Activated CD4-positive, alpha-beta memory T cell treated with anti-CD3 and anti-CD28 coated beads for 36 hours (primary cell): ENCODE measurements around the gene ZNF326. TPM values are rescaled to one million over a fixed set of nuclear protein-coding genes. Genes with fewer than 3 reads are reported as not detected.

Experiments
- CTCF ChIA-PET: fragments of 350-600 bp; sonication (Branson Sonifier 250); formaldehyde crosslinking; loops from one replicate; lab custom pipeline; 2021; ENCODE audit warnings: antibody characterized with exemption, inconsistent platforms; lab: Charles Lee
- POLR2A ChIA-PET: fragments of 350-600 bp; sonication (Branson Sonifier 250); formaldehyde crosslinking; loops from one replicate; lab custom pipeline; 2021; ENCODE audit warnings: antibody characterized with exemption; lab: Charles Lee
- DNase-seq: peaks from one replicate; pipeline ENCODE4 v3.0.0-alpha.2; 2020
- H3K27ac Mint-ChIP-seq: one replicate; pipeline ENCODE4 v1.8.0; 2021; ENCODE audit warnings: mixed read lengths
- H3K27me3 Mint-ChIP-seq: one replicate; pipeline ENCODE4 v1.8.0; 2021; ENCODE audit warnings: mixed read lengths
- H3K36me3 Mint-ChIP-seq: one replicate; pipeline ENCODE4 v1.8.0; 2021; ENCODE audit warnings: mixed read lengths
- H3K4me1 Mint-ChIP-seq: one replicate; pipeline ENCODE4 v1.8.0; 2021; ENCODE audit warnings: low read depth, mixed read lengths
- H3K4me3 Mint-ChIP-seq: one replicate; pipeline ENCODE4 v1.8.0; 2021; ENCODE audit warnings: mild to moderate bottlenecking, mixed read lengths
- H3K9me3 Mint-ChIP-seq: one replicate; pipeline ENCODE4 v1.8.0; 2021; ENCODE audit warnings: mixed read lengths
- intact Hi-C: fragments of 100-400 bp; cut with micrococcal nuclease; formaldehyde crosslinking; loops from one replicate; pipeline ENCODE4 v1.15.1; 2023
- total RNA-seq, 2 experiments: library from RNA; stranded (reverse); gene quantifications; one replicate each; pipeline ENCODE4 v1.2.3, GENCODE V29; 2021

ZNF326 gene, protein sequence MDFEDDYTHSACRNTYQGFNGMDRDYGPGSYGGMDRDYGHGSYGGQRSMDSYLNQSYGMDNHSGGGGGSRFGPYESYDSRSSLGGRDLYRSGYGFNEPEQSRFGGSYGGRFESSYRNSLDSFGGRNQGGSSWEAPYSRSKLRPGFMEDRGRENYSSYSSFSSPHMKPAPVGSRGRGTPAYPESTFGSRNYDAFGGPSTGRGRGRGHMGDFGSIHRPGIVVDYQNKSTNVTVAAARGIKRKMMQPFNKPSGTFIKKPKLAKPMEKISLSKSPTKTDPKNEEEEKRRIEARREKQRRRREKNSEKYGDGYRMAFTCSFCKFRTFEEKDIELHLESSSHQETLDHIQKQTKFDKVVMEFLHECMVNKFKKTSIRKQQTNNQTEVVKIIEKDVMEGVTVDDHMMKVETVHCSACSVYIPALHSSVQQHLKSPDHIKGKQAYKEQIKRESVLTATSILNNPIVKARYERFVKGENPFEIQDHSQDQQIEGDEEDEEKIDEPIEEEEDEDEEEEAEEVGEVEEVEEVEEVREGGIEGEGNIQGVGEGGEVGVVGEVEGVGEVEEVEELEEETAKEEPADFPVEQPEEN
- total RNA-seq = 10 to 100 TPM; 17.2 to 17.3 TPM

GRCh38 chr1:89994805-89995597 lies at the start of gene ZNF326:
Gene ZNF326 (plus strand): TSS chr1:89995110. CDS start chr1:89995258, 148 bp downstream.
- H3K4me3 Mint-ChIP-seq = peak within 1 kb of the TSS; percentile 99
- intact Hi-C loops = loop anchor here (2.0 to 10.0 kb wide), 6 partner anchors 150 to 1310 kb away; partner anchors contain the start of genes GTF2B and PKN2
- CTCF ChIA-PET = no interaction called here

GRCh38 chr1:89945852-89946476 lies 48.9 kb upstream of the ZNF326 start:
- H3K27ac Mint-ChIP-seq = no peak overlapping the region
- intact Hi-C loops = no loop called here
- no peaks in the 10 kb centered on the region for H3K27me3 Mint-ChIP-seq
- peak; percentile 53 for DNase-seq
- H3K4me3 Mint-ChIP-seq = no peak overlapping the region
- POLR2A ChIA-PET = no interaction called here
- H3K36me3 Mint-ChIP-seq = peaks cover 1% of the 10 kb centered on the region
- H3K9me3 Mint-ChIP-seq = no peaks in the 10 kb centered on the region
- H3K4me1 Mint-ChIP-seq = peaks cover 9% of the 10 kb centered on the region
- CTCF ChIA-PET = interaction anchor here (1.5 kb wide), 1 partner anchor 41 kb away, joined by 6 read pairs; no protein-coding TSS in a partner anchor

More at GRCh38 chr1:89994805-89995597, at the start of gene ZNF326:
- Mint-ChIP-seq H3K36me3 (peaks cover 13% of the 10 kb centered on the region), H3K9me3 (no peaks in the 10 kb centered on the region), H3K4me1 (peaks cover 39% of the 10 kb centered on the region), H3K27ac (peak within 1 kb of the TSS; percentile 89), H3K27me3 (no peaks in the 10 kb centered on the region)
- POLR2A ChIA-PET = interaction anchor here (0.9 to 1.5 kb wide), 2 partner anchors 151 to 214 kb away, joined by 3 to 9 read pairs; no protein-coding TSS in a partner anchor
- peak; percentile 96 for DNase-seq

- no peak for DNase-seq
- intact Hi-C loops = no loop called here
- H3K36me3 Mint-ChIP-seq = peaks cover 1% of the 10 kb centered on the region
- no peak overlapping the region for H3K27ac Mint-ChIP-seq
- ChIA-PET POLR2A (no interaction called here), CTCF (interaction anchor here (1.5 kb wide), 1 partner anchor 40 kb away, joined by 6 read pairs; no protein-coding TSS in a partner anchor)
- no peak overlapping the region for H3K4me3 Mint-ChIP-seq
- no peaks in the 10 kb centered on the region for H3K27me3 Mint-ChIP-seq
- H3K4me1 Mint-ChIP-seq = peaks cover 9% of the 10 kb centered on the region
- H3K9me3 Mint-ChIP-seq = no peaks in the 10 kb centered on the region
Observed at GRCh38 chr1:89946532-89946931, 48.4 kb upstream of the ZNF326 start.

- peaks cover 18% of the 10 kb centered on the region for H3K4me1 Mint-ChIP-seq
- no peak overlapping the region for H3K4me3 Mint-ChIP-seq
- intact Hi-C loops = no loop called here
- no peaks in the 10 kb centered on the region for H3K9me3 Mint-ChIP-seq
- ChIA-PET POLR2A (no interaction called here), CTCF (no interaction called here)
- no peak for DNase-seq
- H3K27me3 Mint-ChIP-seq = no peaks in the 10 kb centered on the region
- H3K36me3 Mint-ChIP-seq = peaks cover 1% of the 10 kb centered on the region
- no peak overlapping the region for H3K27ac Mint-ChIP-seq
Observed at GRCh38 chr1:89948722-89949345, 46.1 kb upstream of the ZNF326 start.

GRCh38 chr1:89949991-89950624 lies 44.8 kb upstream of the ZNF326 start:
- ChIA-PET CTCF (no interaction called here), POLR2A (no interaction called here)
- Mint-ChIP-seq H3K27ac (no peak overlapping the region), H3K4me3 (no peak overlapping the region), H3K9me3 (no peaks in the 10 kb centered on the region), H3K27me3 (no peaks in the 10 kb centered on the region), H3K4me1 (peaks cover 18% of the 10 kb centered on the region), H3K36me3 (peaks cover 1% of the 10 kb centered on the region)
- intact Hi-C loops = loop anchor here (5.0 kb wide), 1 partner anchor 128 kb away; the partner anchor contains the start of gene LRRC8D
- DNase-seq = no peak

DNA sequence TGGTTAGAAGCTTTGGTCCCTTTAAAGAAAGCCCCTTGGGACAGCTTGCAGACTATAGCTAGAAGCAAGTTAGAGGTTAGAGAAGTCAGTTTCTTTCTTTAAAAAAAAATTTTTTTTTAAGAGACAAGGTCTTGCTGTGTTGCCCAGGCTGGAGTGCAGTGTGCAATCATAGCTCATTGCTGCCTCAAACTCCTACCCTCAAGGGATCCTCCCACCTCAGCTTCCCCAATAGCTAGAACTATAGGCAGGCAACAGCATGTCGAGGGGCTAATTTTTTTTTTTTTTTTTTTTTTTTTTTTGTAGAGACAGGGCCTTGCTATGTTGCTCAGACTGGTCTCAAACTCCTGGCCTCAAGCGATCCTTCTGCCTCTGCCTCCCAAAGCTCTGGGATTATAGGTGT lies 44.2 kb upstream of the ZNF326 start:
- ChIA-PET POLR2A (no interaction called here), CTCF (no interaction called here)
- Mint-ChIP-seq H3K36me3 (peaks cover 1% of the 10 kb centered on the region), H3K27me3 (no peaks in the 10 kb centered on the region), H3K4me1 (peaks cover 14% of the 10 kb centered on the region), H3K27ac (no peak overlapping the region), H3K4me3 (no peak overlapping the region), H3K9me3 (no peaks in the 10 kb centered on the region)
- DNase-seq = no peak
- intact Hi-C loops = loop anchor here (5.0 kb wide), 1 partner anchor 128 kb away; the partner anchor contains the start of gene LRRC8D

GRCh38 chr1:89951766-89952604 lies 42.9 kb upstream of the ZNF326 start:
- ChIA-PET POLR2A (no interaction called here), CTCF (interaction anchor here (0.6 to 0.9 kb wide), 3 partner anchors 37 to 109 kb away, joined by 3 to 4 read pairs (median 3); no protein-coding TSS in a partner anchor)
- intact Hi-C loops = loop anchor here (2.0 to 5.0 kb wide), 2 partner anchors 35 to 130 kb away; partner anchors contain the start of gene LRRC8D
- DNase-seq = no peak
- H3K4me3 Mint-ChIP-seq = no peak overlapping the region
- peaks cover 1% of the 10 kb centered on the region for H3K36me3 Mint-ChIP-seq
- H3K27me3 Mint-ChIP-seq = no peaks in the 10 kb centered on the region
- H3K4me1 Mint-ChIP-seq = peaks cover 10% of the 10 kb centered on the region
- H3K9me3 Mint-ChIP-seq = no peaks in the 10 kb centered on the region
- H3K27ac Mint-ChIP-seq = no peak overlapping the region

DNA sequence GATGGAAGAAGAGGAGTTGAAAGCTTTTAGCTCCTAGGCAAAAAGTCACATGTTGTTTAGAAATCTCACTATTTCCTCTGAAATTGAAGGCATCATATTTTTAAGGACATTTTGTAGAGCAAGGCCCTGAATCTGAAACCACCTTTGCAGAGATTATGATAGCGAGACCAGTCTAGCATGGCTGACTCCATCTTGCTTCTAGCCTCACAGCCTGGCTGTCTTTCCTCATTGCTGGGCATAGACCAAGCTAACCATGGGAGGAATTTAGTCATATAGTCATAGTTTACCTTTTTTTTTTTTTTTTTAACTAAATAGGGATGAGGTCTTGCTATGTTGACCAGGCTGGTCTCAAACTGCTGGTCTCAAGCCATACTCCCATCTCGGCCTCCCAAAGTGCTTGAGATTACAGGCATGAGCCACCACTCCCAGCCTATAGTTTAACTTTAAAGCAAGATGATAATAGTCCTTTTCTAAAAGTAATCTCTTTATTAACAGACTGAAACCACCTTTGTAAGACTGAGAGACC lies 42.2 kb upstream of the ZNF326 start:
- Mint-ChIP-seq H3K4me1 (peaks cover 14% of the 10 kb centered on the region), H3K4me3 (no peak overlapping the region), H3K27me3 (no peaks in the 10 kb centered on the region), H3K27ac (no peak overlapping the region), H3K9me3 (no peaks in the 10 kb centered on the region), H3K36me3 (peaks cover 1% of the 10 kb centered on the region)
- DNase-seq = no peak
- ChIA-PET CTCF (interaction anchor here (0.6 to 0.9 kb wide), 2 partner anchors 43 to 110 kb away, joined by 3 to 4 read pairs; no protein-coding TSS in a partner anchor), POLR2A (interaction anchor here (0.6 kb wide), 1 partner anchor 132 kb away, joined by 3 read pairs; the partner anchor contains the start of gene LRRC8D)
- intact Hi-C loops = loop anchor here (1.0 to 5.0 kb wide), 5 partner anchors 34 to 172 kb away; partner anchors contain the start of gene LRRC8D

- H3K27me3 Mint-ChIP-seq = no peaks in the 10 kb centered on the region
- intact Hi-C loops = loop anchor here (1.0 to 5.0 kb wide), 5 partner anchors 34 to 173 kb away; partner anchors contain the start of gene LRRC8D
- no peaks in the 10 kb centered on the region for H3K36me3 Mint-ChIP-seq
- CTCF ChIA-PET = no interaction called here
- no peak overlapping the region for H3K4me3 Mint-ChIP-seq
- H3K27ac Mint-ChIP-seq = no peak overlapping the region
- peak; percentile 61 for DNase-seq
- peaks cover 14% of the 10 kb centered on the region for H3K4me1 Mint-ChIP-seq
- no peaks in the 10 kb centered on the region for H3K9me3 Mint-ChIP-seq
- POLR2A ChIA-PET = interaction anchor here (0.6 kb wide), 1 partner anchor 133 kb away, joined by 3 read pairs; the partner anchor contains the start of gene LRRC8D
Observed at GRCh38 chr1:89953131-89953626, 41.7 kb upstream of the ZNF326 start.
